AG04449 (cell line): ENCODE measurements around the gene ABHD11.

Experiments used
- CTCF ChIA-PET: fragments of 350-600 bp; formaldehyde crosslinking; extraction: SDS; loops from one replicate; lab custom pipeline; 2021; ENCODE audit warnings: antibody characterized with exemption; lab: Yijun Ruan, JAX
- POLR2A ChIA-PET: fragments of 400-600, 350-600 bp; formaldehyde crosslinking; extraction: SDS; loops from one replicate; lab custom pipeline; 2020; ENCODE audit warnings: antibody characterized with exemption, inconsistent platforms; lab: Yijun Ruan, JAX
- DNase-seq: peaks from one replicate; pipeline ENCODE4 v3.0.0-alpha.2; 2010; ENCODE audit warnings: low read depth, low spot score
- H3K4me3 ChIP-seq: 2 replicates; pipeline ENCODE4 v1.5.1; 2011; ENCODE audit warnings: low read depth, mild to moderate bottlenecking, control low read depth, low read length
- CTCF ChIP-seq: IDR thresholded peaks from one replicate; pipeline ENCODE4 v1.5.1; 2011; ENCODE audit warnings: mild to moderate bottlenecking, moderate library complexity, low read length, control low read depth, inconsistent platforms; ENCODE audit not compliant: insufficient read depth; ENCODE audit errors: missing control alignments

Gene ABHD11

GRCh38 chr7:73712773-73713172 lies 25.8 kb downstream of the ABHD11 start:
- ChIA-PET POLR2A (no interaction called here), CTCF (interaction anchor here (3.7 to 5.4 kb wide), 2 partner anchors 12 to 106 kb away, joined by 24 to 29 read pairs; no protein-coding TSS in a partner anchor)
- no peak for TF ChIP-seq CTCF
- DNase-seq, result no peak
- no peak overlapping the region for H3K4me3 ChIP-seq

- no peak overlapping the region for H3K4me3 ChIP-seq
- POLR2A ChIA-PET, result no interaction called here
- CTCF ChIA-PET, result interaction anchor here (3.7 kb wide), 1 partner anchor 8 kb away, joined by 29 read pairs; no protein-coding TSS in a partner anchor
- no peak for DNase-seq
- no peak for TF ChIP-seq CTCF
Observed at GRCh38 chr7:73708961-73709549, 29.5 kb downstream of the ABHD11 start.

GRCh38 chr7:73707045-73707631 lies 31.5 kb downstream of the ABHD11 start:
- ChIA-PET POLR2A (interaction anchor here (3.4 to 4.3 kb wide), 2 partner anchors 9 to 12 kb away, joined by 17 to 47 read pairs; partner anchors contain the start of gene STX1A), CTCF (interaction anchor here (0.7 to 3.2 kb wide), 9 partner anchors 9 to 324 kb away, joined by 3 to 16 read pairs (median 6); no protein-coding TSS in a partner anchor)
- DNase-seq, result no peak
- no peak overlapping the region for H3K4me3 ChIP-seq
- TF ChIP-seq CTCF, result no peak

- CTCF ChIA-PET, result interaction anchor here (1.2 to 3.2 kb wide), 9 partner anchors 9 to 99 kb away, joined by 3 to 16 read pairs (median 6); no protein-coding TSS in a partner anchor
- DNase-seq, result no peak
- H3K4me3 ChIP-seq, result no peak overlapping the region
- POLR2A ChIA-PET, result interaction anchor here (0.6 to 4.3 kb wide), 4 partner anchors 9 to 22 kb away, joined by 3 to 47 read pairs (median 10); partner anchors contain the start of gene STX1A
- no peak for TF ChIP-seq CTCF
Observed at GRCh38 chr7:73706126-73707044, 32.2 kb downstream of the ABHD11 start.

GRCh38 chr7:73705551-73705920 lies 33.1 kb downstream of the ABHD11 start:
- no peak for TF ChIP-seq CTCF
- no peak overlapping the region for H3K4me3 ChIP-seq
- DNase-seq, result no peak
- POLR2A ChIA-PET, result interaction anchor here (1.0 to 4.3 kb wide), 3 partner anchors 9 to 14 kb away, joined by 4 to 47 read pairs (median 17); partner anchors contain the start of gene STX1A
- CTCF ChIA-PET, result interaction anchor here (0.8 to 3.2 kb wide), 9 partner anchors 9 to 99 kb away, joined by 3 to 16 read pairs (median 6); no protein-coding TSS in a partner anchor
